Measurements from ENCODE around the gene ANKRD63.
A peak's percentile ranks its signal among the peaks of the same experiment; 100 is the strongest.

The ANKRD63 gene

GRCh38 chr15:40257656-40258450 lies 25.0 kb downstream of the ANKRD63 start:
- DNase-seq (ENCODE audit: low spot score): no peak

GRCh38 chr15:40256638-40257235 lies 26.1 kb downstream of the ANKRD63 start:
- no peak for DNase-seq (ENCODE audit: low spot score)

- no peak for DNase-seq (ENCODE audit: low spot score)
Observed at GRCh38 chr15:40255033-40255432, 27.8 kb downstream of the ANKRD63 start.

- no peak for DNase-seq (ENCODE audit: low spot score)
Observed at GRCh38 chr15:40254452-40254851, 28.4 kb downstream of the ANKRD63 start.

GRCh38 chr15:40253167-40253790 lies 29.6 kb downstream of the ANKRD63 start:
- no peak for DNase-seq (ENCODE audit: low spot score)

- no peak for DNase-seq (ENCODE audit: low spot score)
Observed at GRCh38 chr15:40252438-40253166, 30.3 kb downstream of the ANKRD63 start.

- DNase-seq (ENCODE audit: low spot score): no peak
Observed at GRCh38 chr15:40252141-40252437, 30.8 kb downstream of the ANKRD63 start.

- DNase-seq (ENCODE audit: low spot score): no peak
Observed at GRCh38 chr15:40251486-40252140, 31.3 kb downstream of the ANKRD63 start.

- DNase-seq (ENCODE audit: low spot score): no peak
Observed at GRCh38 chr15:40250771-40251483, 31.9 kb downstream of the ANKRD63 start.

- DNase-seq (ENCODE audit: low spot score): no peak
Observed at GRCh38 chr15:40250304-40250656, 32.6 kb downstream of the ANKRD63 start.

GRCh38 chr15:40249477-40250303 lies 33.2 kb downstream of the ANKRD63 start:
- DNase-seq (ENCODE audit: low spot score): no peak

- no peak for DNase-seq (ENCODE audit: low spot score)
Observed at GRCh38 chr15:40248006-40248783, 34.7 kb downstream of the ANKRD63 start.

GRCh38 chr15:40247406-40247971 lies 35.4 kb downstream of the ANKRD63 start:
- DNase-seq (ENCODE audit: low spot score): peak; percentile 72

GRCh38 chr15:40246496-40247280 lies 36.2 kb downstream of the ANKRD63 start:
- no peak for DNase-seq (ENCODE audit: low spot score)

- no peak for DNase-seq (ENCODE audit: low spot score)
Observed at GRCh38 chr15:40245666-40246450, 37.0 kb downstream of the ANKRD63 start.

- no peak for DNase-seq (ENCODE audit: low spot score)
Observed at GRCh38 chr15:40244961-40245523, 37.8 kb downstream of the ANKRD63 start.

- peak; percentile 47 for DNase-seq (ENCODE audit: low spot score)
Observed at GRCh38 chr15:40243126-40243810, 39.6 kb downstream of the ANKRD63 start.
